HCT116 (cell line): ENCODE results near the gene C2orf78. TPM values are rescaled to one million over a fixed set of nuclear protein-coding genes. Genes with fewer than 3 reads are reported as not detected.

Source experiments
- ATAC-seq: fragments of 200-7000 bp; cut with Tn5 transposase; 2 replicates; pipeline ENCODE4 v1.9.1; 2020; ENCODE audit warnings: mild to moderate bottlenecking, moderate library complexity
- BruUV-seq: library from RNA; stranded (reverse); fragments of 400-500 nt; replicated peaks from 2 replicates; lab custom pipeline; 2021; lab: Mats Ljungman, UMichigan
- CTCF ChIA-PET: fragments of 300-600 bp; sonication (Branson Sonifier 250); formaldehyde crosslinking; loops from one replicate; lab custom pipeline; 2021; ENCODE audit warnings: antibody characterized with exemption; lab: Charles Lee
- POLR2A ChIA-PET: fragments of 300-600, 350-600 bp; sonication (Branson Sonifier 250); formaldehyde crosslinking; loops from one replicate; lab custom pipeline; 2021; ENCODE audit warnings: antibody characterized with exemption; lab: Charles Lee
- RAD21 ChIA-PET, 2 experiments: fragments of 300-600 bp; sonication (Branson Sonifier 250); formaldehyde crosslinking; loops; one replicate each; lab custom pipeline; 2023; ENCODE audit warnings: low total read pairs in 2 of 2; ENCODE audit not compliant: uncharacterized antibody in 2 of 2, unreplicated experiment in 2 of 2, low non-redundant PET in 1 of 2; lab: Charles Lee
- DNase-seq: peaks from one replicate; pipeline ENCODE4 v3.0.0-alpha.2; 2010; ENCODE audit warnings: low read depth, low spot score
- H2AFZ ChIP-seq: fragments of 200-600 bp; shearing (Covaris generic), sonication (generic); 2 replicates; pipeline ENCODE4 v1.6.1; 2017; ENCODE audit warnings: low read depth, mixed run types, mixed read lengths, antibody characterized with exemption, low read length; ENCODE audit not compliant: poor library complexity, severe bottlenecking
- H3K27ac ChIP-seq: 2 replicates; pipeline ENCODE4 v1.5.1; 2012; ENCODE audit warnings: low read depth, low read length
- H3K27me3 ChIP-seq: fragments of 200-600 bp; sonication (generic); 2 replicates; pipeline ENCODE4 v1.6.1; 2016; ENCODE audit warnings: mixed run types, low read length, mixed read lengths; ENCODE audit not compliant: insufficient read depth
- H3K36me3 ChIP-seq, 2 experiments: fragments of 200-500 bp in 1 of 2; fragments of 200-600 bp in 1 of 2; sonication (Bioruptor generic) in 1 of 2; sonication (generic) in 1 of 2; 2 replicates each; pipeline versions ENCODE4 v1.5.1 to v1.6.1; 2014 to 2016; ENCODE audit warnings: low read length in 2 of 2, inconsistent platforms in 1 of 2, mixed read lengths in 1 of 2, mixed run types in 1 of 2; ENCODE audit not compliant: insufficient read depth in 2 of 2, control insufficient read depth in 1 of 2
- H3K4me1 ChIP-seq, 2 experiments: fragments of 200-600 bp in 1 of 2; sonication (generic) in 1 of 2; 2 replicates each; pipeline versions ENCODE4 v1.5.1 to v1.6.1; 2012 to 2017; ENCODE audit warnings: low read length in 2 of 2, inconsistent platforms in 1 of 2, mild to moderate bottlenecking in 1 of 2, mixed read lengths in 1 of 2, mixed run types in 1 of 2, moderate library complexity in 1 of 2; ENCODE audit not compliant: insufficient read depth in 2 of 2, control insufficient read depth in 1 of 2
- H3K4me2 ChIP-seq: fragments of 200-600 bp; sonication (generic); 2 replicates; pipeline ENCODE4 v1.6.1; 2017; ENCODE audit warnings: mixed run types, low read length, mixed read lengths
- H3K4me3 ChIP-seq, 2 experiments: fragments of 200-600 bp in 1 of 2; sonication (generic) in 1 of 2; replicated peaks in 1 of 2; 2 replicates each; pipeline ENCODE4 v1.5.1; 2011 to 2016; ENCODE audit warnings: low read length in 2 of 2, control low read depth in 1 of 2, low read depth in 1 of 2, mild to moderate bottlenecking in 1 of 2, mixed read lengths in 1 of 2, mixed run types in 1 of 2
- H3K79me2 ChIP-seq: fragments of 200-600 bp; sonication (generic); 2 replicates; pipeline ENCODE4 v1.6.1; 2017; ENCODE audit warnings: mild to moderate bottlenecking, mixed run types, low read length, moderate library complexity, mixed read lengths; ENCODE audit not compliant: insufficient read depth
- H3K9ac ChIP-seq: fragments of 200-600 bp; sonication (generic); 2 replicates; pipeline ENCODE4 v1.6.1; 2016; ENCODE audit warnings: low read length, mixed read lengths
- H3K9me2 ChIP-seq: fragments of 200-600 bp; sonication (generic), shearing (Covaris generic); 2 replicates; pipeline ENCODE4 v1.6.1; 2017; ENCODE audit warnings: mixed run types, mild to moderate bottlenecking, moderate library complexity; ENCODE audit not compliant: insufficient read depth
- H3K9me3 ChIP-seq, 2 experiments: fragments of 200-500 bp in 1 of 2; fragments of 200-600 bp in 1 of 2; sonication (Bioruptor generic) in 1 of 2; sonication (generic) in 1 of 2; 2 replicates each; pipeline ENCODE4 v1.6.1; 2014 to 2017; ENCODE audit warnings: low read length in 2 of 2, mixed read lengths in 2 of 2, inconsistent platforms in 1 of 2, low read depth in 1 of 2, mild to moderate bottlenecking in 1 of 2, mixed run types in 1 of 2, moderate library complexity in 1 of 2; ENCODE audit not compliant: control insufficient read depth in 1 of 2, insufficient read depth in 1 of 2
- H4K20me1 ChIP-seq: fragments of 200-600 bp; sonication (generic), shearing (Covaris generic); 2 replicates; pipeline ENCODE4 v1.6.1; 2017; ENCODE audit warnings: mixed run types, mild to moderate bottlenecking, moderate library complexity; ENCODE audit not compliant: insufficient read depth
- CTCF ChIP-seq, 3 experiments: fragments of 200-600 bp in 1 of 3; sonication (generic) in 1 of 3; IDR thresholded peaks in 2 of 3; conservative IDR thresholded peaks in 1 of 3; 2 replicates each; pipeline ENCODE4 v1.5.1; 2012 to 2017; ENCODE audit warnings: low read depth in 2 of 3, low read length in 2 of 3, antibody characterized with exemption in 1 of 3, borderline replicate concordance in 1 of 3, control low read depth in 1 of 3, mild to moderate bottlenecking in 1 of 3, mixed read lengths in 1 of 3, mixed run types in 1 of 3, moderate library complexity in 1 of 3; ENCODE audit not compliant: insufficient read depth in 1 of 3
- MAX ChIP-seq: IDR thresholded peaks from 2 replicates; pipeline ENCODE4 v1.6.1; 2012
- POLR2AphosphoS5 ChIP-seq: IDR thresholded peaks from 2 replicates; pipeline ENCODE4 v1.6.1; 2011; ENCODE audit warnings: mild to moderate bottlenecking, low read depth, low read length, moderate library complexity
- RAD21 ChIP-seq: IDR thresholded peaks from 2 replicates; pipeline ENCODE4 v1.6.1; 2012; ENCODE audit warnings: low read depth, mild to moderate bottlenecking
- intact Hi-C: fragments of 100-400 bp; cut with micrococcal nuclease; formaldehyde crosslinking; loops from 2 replicates; pipeline ENCODE4 v1.10.0; 2022
- total RNA-seq: library from RNA; stranded (reverse); gene quantifications from one replicate; pipeline ENCODE4 v1.2.1, GENCODE V29; 2021; ENCODE audit not compliant: unreplicated experiment

The C2orf78 gene
- total RNA-seq, 1 experiment from 2014 or later, result 1.5 TPM

GRCh38 chr2:73851274-73851673, 67.3 kb downstream of the C2orf78 start:
- BruUV-seq, result no TSS peak

More at GRCh38 chr2:73851274-73851673, 67.3 kb downstream of the C2orf78 start:
- Histone ChIP-seq H4K20me1 (peaks cover 3% of the 10 kb centered on the region; the same call in 1 of the 2 replicates), H3K4me1 (peaks cover 14 to 23% of the 10 kb centered on the region in 2 experiments), H3K27ac (peak overlapping the region; percentile 46; the same call in 1 of the 2 replicates), H3K4me3 (no peak overlapping the region), H3K4me2 (peak overlapping the region; percentile 52; the same call in 1 of the 2 replicates), H3K9ac (no peak overlapping the region), H3K36me3 (peaks cover 30 to 52% of the 10 kb centered on the region in 2 experiments), H3K27me3 (no peaks in the 10 kb centered on the region), H3K9me2 (no peaks in the 10 kb centered on the region), H3K79me2 (no peaks in the 10 kb centered on the region), H3K9me3 (no peaks in the 10 kb centered on the region), H2AFZ (no peak overlapping the region)
- CTCF ChIA-PET, result interaction anchor here (1.4 to 1.5 kb wide), 2 partner anchors 12 to 23 kb away, joined by 4 to 5 read pairs; partner anchors contain the start of gene STAMBP
- POLR2A ChIA-PET, result no interaction called here
- intact Hi-C loops, result no loop called here
- ATAC-seq, result peak; percentile 86
- RAD21 ChIA-PET, result no interaction called here
- no peak for TF ChIP-seq POLR2AphosphoS5
- TF ChIP-seq CTCF (IDR thresholded peaks at IDR 0.05 in 2 of 3, conservative IDR thresholded peaks at IDR 0.05 in 1 of 3; ENCODE audit: borderline replicate concordance in 1 of 3, insufficient read depth in 1 of 3, low read depth in 2 of 3, low read length in 2 of 3), result peak; percentile 21 to 73 (median 73); a peak in 5 of 6 replicates
- TF ChIP-seq RAD21, result peak; percentile 42
- no peak for TF ChIP-seq MAX
- DNase-seq, result peak; percentile 33
